ENCODE measurements around the gene LTO1.
A peak's percentile ranks its signal among the peaks of the same experiment; 100 is the strongest.

Gene LTO1

DNA sequence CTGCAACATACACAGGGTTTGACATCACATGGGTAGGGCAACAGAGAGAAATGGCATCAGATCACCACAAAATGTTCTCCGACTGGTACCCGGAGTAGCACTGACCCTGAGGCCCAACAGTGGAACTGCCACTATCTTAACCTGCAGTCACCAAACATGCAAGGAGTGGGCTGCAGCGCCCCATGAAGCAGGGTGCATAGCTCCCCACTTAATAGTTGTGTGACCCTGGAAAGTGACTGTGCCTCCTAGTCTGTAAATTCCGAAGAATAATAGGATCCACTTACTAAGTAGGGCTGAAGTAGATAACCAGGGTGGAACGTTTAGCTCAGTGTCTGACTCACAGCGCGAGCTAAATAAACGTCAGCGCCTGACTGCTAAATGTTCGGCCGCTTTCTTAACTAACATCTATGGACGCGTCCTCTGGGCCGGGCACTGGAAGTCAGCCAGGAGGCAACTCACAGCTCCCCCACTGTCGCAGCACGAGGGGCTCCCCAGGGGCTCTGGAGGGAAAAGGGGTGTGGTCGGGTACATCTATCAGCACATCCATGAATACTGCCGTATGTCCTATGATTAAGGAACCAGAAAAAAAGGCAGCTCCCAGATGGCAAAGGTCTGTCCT lies 777 bp downstream of the LTO1 start:
- no peak for DNase-seq

DNA sequence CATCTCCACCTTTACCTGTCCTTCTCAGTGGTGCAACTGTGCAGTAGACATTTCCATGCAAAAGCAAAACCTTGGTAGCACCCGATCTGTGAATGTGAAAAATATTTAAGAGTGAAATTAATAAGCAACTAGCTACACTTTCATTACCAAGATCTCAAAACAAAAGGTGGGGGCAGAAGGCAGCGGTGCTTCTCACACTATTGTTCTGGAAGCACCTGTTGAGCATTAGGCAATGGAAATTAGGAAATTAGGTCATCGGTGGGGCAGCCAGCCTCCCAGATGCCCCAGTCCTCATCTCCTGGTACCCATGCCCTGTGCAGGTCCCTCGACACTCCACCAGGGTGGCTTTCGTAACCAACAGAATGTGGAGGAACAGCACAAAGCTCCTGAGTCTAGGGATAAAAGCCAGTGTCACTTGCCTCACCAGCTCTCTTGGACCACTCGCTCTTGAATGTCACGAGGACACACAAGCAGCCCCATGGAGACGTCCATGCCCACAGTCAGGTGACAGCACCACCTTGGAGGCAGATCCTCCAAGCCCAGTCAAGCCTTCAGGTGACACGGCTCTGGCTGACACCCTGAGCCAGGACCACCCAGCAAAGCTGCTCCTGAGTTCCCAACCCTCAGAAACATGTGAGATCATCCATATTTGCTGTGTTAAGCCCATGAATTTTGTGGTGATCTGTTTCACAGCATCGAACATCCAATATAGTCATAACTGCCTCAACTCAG lies 3.3 kb downstream of the LTO1 start:
- DNase-seq, result no peak

DNA sequence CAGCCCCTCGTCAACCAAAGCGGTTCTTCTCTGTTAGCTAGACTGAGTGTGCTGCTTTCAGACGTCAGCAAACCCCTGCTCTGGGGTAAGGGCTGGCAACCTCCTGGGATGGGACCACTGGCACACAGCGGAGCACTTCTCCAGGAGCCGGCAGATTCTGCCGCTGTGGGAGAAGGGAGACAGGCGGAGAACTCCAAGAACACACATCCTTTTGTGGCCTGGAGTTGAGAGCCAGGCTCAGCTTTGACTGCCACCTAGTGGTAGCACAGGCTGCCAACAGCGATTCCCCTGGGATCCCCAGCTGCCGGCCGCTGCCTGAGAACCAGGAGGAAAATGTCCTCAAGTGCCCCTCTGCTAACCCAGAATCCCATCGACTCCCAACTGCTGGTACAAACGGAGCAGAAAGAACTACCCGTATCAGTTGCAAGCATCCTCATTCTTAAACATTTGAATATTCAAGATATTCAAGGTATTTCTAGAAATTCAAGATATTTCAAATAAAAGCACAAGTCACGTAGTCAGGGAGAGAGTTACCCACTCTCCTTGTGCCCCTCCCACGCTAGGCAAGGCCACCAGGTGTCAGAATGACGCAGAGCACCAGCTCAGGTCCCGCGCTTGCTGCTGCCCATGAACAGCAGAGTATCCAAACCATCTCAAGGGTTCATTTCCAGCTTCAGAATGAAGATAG lies 4.9 kb downstream of the LTO1 start:
- peak; percentile 29 for DNase-seq

DNA sequence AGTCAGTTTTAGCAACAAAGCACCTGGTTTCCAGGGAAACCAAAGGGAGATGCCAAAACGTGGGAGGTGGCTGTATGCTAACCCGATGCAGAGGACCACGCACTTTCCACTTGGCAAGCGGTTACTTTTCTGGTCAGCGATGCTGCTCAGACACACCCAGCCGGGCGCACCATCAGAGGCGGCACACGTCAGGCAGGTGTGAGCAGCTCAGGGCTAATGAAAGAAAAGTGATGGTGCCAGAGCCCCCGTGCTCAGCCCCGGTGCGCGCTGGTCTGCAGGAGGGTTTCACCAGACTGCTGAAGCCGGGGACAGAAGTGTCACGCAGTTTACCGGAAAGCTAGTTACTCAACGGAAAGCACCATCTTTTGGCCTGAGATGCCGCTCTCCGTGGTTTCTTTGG lies 5.7 kb downstream of the LTO1 start:
- DNase-seq, result no peak

DNA sequence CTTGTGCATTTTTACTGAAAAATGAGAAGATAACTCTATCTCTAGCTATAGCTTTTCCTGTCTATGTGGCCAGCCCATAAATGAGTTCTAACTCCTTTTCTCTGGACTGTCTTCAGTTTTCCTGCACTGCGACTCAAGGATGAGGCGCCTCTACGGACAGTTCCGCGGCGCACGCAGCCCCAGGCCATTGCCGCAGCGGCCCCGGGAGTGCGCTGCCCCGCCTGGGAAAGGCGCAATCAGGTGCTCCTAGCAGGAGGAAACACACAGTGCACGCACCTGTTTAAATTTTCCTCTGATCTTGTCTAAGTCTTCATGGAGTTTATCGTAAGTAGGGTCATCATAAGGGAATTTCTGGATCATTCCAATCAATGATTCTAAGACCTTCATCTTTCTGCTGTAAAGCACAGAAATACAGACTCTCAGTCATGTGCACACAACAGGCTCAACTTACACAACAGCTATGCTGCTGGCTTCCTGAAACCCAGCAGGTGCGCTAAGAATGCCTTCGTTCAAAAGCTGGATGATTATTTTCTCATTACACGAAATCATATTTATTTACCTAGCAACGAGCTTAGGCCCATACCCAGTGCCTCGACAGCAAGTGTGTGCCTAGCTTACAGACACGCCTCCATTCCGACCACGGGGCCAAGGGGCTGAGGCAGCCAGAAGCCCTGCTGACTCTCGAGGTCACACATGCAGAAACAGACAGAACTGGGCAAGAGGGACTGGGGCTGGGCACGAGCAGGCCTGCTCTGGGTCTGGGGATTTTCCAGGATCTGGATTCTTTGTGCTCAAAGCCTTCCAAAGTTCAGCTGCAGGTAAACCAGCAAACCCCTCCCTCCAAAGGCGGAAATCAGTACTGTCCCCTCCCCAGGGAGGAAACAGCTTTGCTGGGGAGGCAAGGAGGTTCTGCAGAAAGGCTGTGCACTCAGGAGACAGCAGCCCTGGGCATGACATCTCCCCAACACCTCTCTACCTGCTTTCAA lies 7.2 kb downstream of the LTO1 start:
- DNase-seq, result no peak

DNA sequence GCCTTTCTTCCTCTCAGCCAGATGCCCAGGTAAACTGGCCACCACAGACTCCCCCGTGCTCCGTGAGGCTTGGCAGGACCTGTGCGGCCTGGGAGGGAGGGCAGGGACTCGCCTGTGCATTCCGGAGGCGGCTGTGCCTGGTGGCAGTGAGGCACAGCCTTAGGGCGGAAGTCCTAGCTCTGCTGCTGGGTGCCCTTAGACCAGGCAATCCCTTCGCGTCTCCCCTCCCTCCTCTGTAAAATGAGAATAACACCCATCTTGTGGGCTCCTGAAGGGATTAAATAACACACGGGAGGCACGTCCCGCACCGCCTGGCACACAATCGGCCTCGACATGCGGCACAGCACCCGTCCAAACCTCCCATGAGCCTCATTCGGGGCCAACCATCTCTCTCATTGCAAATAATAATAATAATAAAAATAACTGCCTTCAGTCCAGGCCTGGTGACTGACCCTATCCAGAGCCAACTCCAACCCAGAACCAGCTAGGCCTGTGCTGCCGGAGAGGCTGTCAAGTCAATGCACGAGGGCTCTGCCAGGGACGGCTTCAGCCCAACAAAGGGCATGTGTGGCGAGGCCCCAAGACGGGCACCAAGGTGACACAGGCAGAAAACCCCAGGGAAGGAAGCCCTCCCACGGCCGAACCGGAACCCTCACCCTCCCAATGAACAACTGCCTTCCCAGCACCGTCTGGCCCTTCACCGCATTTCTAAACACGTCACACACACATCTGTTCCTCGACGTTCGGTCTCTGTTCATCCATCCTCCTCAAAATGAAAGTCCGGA lies 8.2 kb downstream of the LTO1 start:
- no peak for DNase-seq

DNA sequence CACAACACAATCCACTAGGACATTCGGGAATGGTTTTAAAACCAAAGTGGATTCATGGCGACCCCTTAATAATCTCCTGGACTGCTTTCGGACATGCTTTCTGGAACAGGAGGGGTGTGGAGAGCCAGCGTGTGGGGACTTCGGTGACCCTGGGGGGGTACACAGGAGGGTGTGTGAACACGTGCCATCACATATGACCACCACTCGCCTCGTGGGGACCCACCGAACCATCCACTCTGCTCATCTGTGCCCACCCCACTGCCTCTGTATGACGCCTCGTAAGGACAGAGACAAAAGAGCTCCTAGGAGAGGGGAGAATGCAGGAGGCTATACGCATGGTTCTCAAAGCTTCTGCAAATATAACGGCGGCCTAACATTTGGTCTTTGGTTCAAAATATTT lies 8.9 kb downstream of the LTO1 start:
- no peak for DNase-seq

DNA sequence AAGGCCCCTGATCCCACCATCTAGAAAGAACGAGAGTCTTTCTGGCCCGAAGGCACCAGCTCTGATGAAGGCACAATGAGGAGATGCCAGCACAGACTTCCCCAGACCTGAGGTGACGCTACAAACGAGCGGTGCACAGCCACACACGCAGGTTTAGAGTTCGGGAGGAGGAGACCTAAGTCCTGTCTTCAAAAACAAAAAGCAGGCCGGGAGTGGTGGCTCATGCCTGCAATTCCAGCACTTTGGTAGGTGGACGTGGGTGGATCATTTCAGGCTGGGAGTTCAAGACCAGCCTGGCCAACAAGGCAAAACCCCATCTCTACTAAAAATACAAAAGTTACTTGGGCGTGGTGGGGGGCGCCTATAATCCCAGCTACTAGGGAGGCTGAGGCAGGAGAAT lies 9.5 kb downstream of the LTO1 start:
- DNase-seq, result no peak

DNA sequence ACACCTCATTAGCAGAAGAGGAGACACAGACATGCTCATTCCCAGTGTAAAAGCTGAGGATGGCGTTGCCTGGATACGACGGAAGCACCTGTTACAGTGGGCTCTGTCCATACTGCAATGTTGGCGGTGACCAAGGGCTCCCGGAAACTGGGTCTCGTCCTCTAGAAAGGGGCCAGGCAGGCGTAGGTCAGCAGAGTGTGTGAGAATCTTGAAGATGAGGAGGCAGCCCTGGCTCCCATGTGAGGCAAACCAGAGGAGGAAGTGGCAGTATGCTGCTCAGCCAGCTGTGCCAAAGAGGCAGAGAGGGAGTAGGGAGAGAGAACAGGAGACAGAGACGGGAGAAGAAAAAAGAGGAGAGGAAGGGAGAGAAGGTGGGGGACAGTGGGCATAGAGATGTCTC lies 10.3 kb downstream of the LTO1 start:
- no peak for DNase-seq

DNA sequence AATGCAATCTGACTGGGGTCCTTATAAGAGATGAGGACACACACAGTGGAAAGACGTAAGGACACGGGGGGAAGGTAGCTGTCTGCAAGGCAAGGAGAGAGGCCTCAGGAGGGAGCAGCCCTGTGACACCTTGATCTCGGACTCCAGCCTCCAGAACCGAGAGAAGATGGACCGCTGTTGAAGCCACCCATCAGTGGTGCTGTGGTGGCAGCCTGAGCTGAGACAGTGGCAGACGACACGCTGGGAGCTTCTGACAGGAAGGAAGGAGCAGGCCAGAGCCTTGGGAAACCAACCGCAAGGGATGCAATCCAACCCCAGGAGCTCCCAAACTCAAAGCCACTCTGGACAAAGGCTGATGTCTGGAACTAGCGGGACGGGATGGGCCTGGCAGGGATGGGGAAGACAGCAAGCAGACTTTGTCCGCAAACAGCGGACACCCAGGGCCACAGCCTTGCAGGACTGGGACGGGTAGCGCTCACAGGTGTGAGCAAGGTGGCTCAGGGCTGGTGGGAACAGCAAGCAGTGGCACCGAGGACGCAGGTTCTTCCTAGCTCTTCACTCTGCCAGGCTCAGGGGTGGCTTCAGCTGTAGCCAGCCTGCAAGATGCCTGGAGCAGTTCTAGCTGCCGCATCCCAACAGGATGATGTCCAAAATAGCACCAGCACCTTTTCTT lies 10.9 kb downstream of the LTO1 start:
- no peak for DNase-seq

DNA sequence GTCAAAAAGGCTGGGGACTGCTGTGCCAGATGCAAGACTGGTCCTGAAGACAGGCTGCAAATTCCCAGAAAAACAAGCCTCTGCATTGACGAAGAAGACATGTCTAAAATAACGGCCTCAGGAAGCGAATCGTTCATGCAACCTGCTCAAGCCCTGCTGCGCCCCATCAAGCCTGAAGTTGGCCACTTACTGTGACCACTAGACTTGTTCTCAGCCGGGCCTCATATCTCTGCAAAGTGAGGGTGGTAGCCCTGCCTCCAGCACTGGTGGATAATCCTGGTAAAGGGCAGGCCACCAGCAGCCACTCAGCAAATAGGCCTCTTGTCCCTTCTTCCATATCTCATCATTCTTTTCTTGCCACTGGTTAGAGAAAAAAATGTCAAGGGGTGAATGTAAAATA lies 11.8 kb downstream of the LTO1 start:
- DNase-seq, result no peak

DNA sequence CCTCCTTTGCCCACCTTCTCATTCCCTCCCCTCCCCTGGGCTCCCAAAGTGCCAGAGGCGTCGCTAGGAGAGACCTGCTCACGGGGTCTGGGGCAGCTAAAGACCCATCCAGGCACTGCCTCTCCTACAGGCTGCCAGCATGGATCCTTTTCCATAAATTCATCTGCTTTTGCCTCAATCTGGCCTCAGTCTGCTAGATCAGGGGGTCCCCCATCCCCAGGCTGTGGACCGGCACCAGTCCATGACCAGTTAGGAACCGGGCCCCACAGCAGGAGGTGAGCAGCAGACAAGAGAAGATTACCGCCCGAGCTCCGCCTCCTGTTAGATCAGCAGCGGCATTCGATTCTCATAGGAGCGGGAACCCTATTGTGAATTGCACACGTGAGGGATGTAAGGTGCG lies 12.3 kb downstream of the LTO1 start:
- DNase-seq, result no peak

DNA sequence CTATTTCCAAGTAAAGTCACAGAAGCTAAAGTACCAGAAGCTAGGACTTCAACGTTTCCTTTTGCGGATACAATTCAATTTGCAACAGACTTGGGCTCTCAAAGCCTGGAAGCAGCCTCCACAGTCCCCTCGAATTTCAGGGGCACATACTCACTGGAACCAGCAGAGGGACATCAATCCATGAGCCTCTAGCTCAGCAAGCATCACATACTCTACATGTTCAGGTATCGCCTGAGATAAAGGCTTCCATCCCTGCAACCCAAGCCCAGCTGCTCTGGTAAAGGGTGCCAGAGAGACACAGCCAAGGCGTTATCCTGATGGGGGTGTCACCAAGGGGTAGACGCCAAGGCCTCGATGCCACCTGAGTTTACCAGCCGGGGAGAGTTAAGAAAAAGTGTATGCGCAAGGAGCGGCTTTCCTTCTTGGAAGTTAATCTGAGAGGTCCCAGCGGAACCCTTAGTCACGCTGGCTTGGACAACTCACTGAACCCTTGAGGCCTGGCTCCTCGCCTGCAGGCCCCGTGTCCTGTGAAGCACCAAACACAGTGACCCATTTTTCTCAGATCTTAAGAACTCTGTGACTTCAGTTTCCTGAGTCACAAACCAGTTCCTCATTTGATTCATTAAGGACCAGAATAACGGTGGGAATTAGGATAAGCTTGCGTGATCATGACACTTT lies 13.0 kb downstream of the LTO1 start:
- DNase-seq, result no peak

DNA sequence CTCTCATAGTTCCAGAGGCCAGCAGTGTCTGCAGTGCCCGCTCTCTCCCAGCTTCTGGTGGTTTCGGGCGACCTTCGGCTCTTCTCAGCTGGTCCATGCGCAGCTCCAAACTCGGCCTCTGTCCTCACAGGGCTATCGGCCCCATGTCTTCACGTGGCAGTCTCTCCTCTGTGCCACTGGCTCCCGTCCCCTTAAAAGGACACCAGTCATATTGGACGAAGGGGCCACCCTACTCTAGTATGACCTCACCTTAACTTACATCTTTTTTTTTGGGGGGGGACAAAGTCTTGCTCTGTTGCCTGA lies 13.8 kb downstream of the LTO1 start:
- DNase-seq, result no peak

DNA sequence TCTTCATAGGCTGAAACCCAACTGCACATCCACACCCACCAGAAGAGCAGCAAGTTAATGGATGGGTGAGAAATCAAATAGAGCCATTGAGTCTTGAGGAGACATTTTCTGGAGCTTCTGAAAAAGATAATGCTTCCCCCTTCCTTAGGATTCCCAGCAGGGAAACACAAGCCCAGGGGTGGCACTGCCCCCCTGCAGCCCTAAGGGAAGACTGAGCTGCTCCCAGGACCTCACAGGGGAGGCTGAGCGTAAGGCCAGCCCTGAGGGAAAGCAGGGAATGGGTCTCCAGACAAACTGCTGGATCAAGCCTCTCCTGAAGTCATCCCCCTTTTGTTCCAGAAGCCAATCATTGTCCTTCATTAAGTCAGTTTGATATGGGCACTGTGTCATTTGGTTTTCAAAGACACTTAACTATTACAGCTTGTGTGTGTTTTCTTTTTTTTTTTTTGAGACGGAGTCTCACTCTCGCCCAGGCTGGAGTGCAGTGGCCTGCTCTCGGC lies 15.1 kb downstream of the LTO1 start:
- DNase-seq, result no peak

DNA sequence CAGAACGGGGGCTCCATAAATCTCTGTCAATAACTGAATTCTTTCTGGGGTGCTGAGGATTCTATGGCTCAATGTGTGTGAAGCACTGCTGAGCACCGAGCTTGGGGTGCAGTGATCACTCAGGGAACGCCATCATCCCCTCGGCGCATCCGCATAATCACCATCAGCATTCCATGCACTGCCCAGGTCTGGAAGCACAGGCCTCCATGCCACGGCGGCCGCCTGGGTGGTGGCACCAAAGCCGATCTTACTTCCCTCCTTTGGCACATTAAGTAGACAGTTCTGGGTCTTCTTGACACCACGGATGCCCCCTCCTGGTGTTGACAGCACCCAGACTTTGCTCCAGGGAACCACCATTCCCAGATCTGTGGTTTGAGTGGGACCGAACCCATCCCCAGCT lies 15.6 kb downstream of the LTO1 start:
- DNase-seq, result no peak

DNA sequence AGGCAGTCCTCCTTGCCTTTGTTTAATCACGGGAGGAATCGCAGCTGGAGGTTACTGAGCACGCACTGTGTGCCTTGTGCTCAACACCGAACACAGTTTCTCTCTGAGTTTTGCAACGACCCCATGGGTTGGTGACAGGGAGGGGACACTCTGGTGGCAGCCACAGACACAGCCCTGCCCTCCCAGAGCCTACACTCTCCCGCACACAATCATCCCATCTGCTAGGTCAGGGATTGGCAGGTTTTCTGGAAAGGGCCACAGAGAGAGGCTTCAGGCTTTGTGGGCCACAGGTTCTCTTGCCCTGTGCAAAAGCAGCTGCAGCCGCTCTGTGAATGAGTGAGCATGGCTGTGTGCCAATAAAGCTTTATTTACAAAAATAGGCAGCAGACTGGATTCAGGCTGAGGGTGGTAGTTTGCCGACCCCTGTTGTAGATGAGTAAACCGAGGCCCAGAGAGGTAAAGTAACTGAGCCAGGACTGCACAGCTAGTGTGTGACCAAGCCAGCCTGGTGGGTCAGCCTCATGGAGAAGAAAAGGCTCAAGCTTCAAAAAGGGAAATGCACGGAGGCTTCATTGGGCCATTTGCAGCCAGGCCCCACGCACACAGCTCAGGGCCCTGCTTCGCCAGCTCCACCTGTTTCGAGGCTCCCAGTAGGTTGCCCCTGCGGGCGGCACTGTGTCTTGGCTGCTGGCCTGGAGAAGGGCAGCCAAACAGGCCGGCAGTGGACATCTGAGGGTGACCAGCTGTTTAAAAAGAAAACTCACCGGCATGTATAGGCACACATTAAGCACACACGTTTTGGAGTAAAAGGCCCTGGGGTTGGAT lies 16.3 kb downstream of the LTO1 start:
- DNase-seq, result no peak

DNA sequence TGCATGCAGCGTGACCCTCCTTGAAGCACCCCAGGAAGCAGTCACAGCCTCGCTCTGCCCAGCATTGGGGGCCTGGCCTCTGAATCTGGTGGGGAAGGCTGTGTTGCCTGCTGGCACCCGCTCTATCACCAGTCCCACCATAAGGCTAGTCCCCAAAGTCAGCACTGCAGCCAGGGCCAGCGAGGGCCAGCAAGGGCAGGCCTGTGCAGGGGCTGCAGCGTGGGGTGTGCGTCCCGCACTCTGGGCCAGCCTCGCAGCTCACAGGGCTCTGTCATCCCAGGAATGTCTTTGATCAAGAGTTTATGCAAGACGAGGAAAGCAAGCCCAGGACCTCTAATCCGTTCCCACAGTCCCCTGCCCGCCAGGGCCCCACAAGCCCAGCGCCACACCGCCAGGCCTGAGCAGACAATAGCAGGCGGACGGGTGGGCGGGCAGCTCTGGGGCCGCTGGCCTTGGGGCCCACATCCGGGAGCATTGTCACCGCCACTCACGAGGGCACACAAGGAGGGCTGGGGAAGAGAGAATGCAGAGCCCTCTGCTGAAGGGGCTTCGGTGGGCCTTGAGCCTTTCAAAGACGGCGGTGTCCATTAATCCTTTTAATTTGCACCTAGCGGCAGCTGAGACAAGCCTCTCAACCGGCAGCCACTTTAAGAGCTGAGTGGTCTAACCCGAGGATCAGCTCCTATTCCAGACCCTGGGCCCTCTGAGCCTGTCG lies 17.1 kb downstream of the LTO1 start:
- DNase-seq, result no peak

DNA sequence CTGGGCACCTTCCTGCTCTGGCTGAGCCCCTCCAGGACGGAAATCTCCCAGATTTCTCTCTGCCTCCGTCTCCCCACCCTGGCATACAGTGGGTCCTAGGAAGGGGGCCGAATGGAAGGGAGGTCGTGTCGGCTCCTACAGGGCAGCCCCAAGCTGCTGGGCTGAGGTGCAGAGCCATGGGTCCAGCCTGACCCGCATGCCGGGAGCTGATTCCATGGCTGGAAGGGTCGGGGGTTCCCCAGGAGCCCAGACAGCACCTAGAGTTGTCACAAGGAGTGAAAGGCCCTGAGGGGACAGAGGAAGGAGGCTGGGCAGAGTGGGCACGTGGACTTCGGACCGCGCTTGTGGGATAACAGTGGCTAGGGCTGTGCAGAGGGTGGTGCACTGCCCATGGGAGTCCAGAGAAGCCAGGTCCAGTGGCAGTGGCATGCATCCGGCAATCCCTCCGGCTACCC lies 17.7 kb downstream of the LTO1 start:
- no peak for DNase-seq

All from activated CD4-positive, alpha-beta T cell treated with anti-CD3 and anti-CD28 coated beads for 1 hour (primary cell).